Activated T-cell treated with anti-CD3 and anti-CD28 coated beads, Interleukin-2, amount 50 U/mL, for 24 hours (primary cell): ENCODE data around the gene DPYSL4.

ENCODE experiments used
- DNase-seq: peaks from one replicate; pipeline ENCODE4 v3.0.0-alpha.2; 2020
- H3K27ac Mint-ChIP-seq: 2 replicates; pipeline ENCODE4 v1.8.0; 2020; ENCODE audit warnings: mild to moderate bottlenecking, mixed read lengths
- H3K27me3 Mint-ChIP-seq: 2 replicates; pipeline ENCODE4 v1.8.0; 2020; ENCODE audit warnings: mixed read lengths
- H3K36me3 Mint-ChIP-seq: 2 replicates; pipeline ENCODE4 v1.8.0; 2020; ENCODE audit warnings: low read depth, mixed read lengths
- H3K4me1 Mint-ChIP-seq: 2 replicates; pipeline ENCODE4 v1.8.0; 2020; ENCODE audit warnings: low read depth, mixed read lengths
- H3K4me3 Mint-ChIP-seq: 2 replicates; pipeline ENCODE4 v1.8.0; 2020; ENCODE audit warnings: mild to moderate bottlenecking, moderate library complexity, mixed read lengths
- H3K9me3 Mint-ChIP-seq: 2 replicates; pipeline ENCODE4 v1.8.0; 2020; ENCODE audit warnings: mixed read lengths

DPYSL4 gene

GRCh38 chr10:132223611-132224342 is 37.0 kb downstream of the DPYSL4 start:
- H3K4me3 Mint-ChIP-seq, result no peak overlapping the region
- peaks cover 10% of the 10 kb centered on the region for H3K36me3 Mint-ChIP-seq
- H3K9me3 Mint-ChIP-seq, result peaks cover under 1% of the 10 kb centered on the region
- no peak overlapping the region for H3K27ac Mint-ChIP-seq
- no peaks in the 10 kb centered on the region for H3K27me3 Mint-ChIP-seq
- DNase-seq, result no peak
- no peaks in the 10 kb centered on the region for H3K4me1 Mint-ChIP-seq

GRCh38 chr10:132224343-132225072 is 37.8 kb downstream of the DPYSL4 start:
- H3K9me3 Mint-ChIP-seq, result no peaks in the 10 kb centered on the region
- no peak overlapping the region for H3K27ac Mint-ChIP-seq
- H3K4me3 Mint-ChIP-seq, result no peak overlapping the region
- H3K36me3 Mint-ChIP-seq, result peaks cover 6% of the 10 kb centered on the region
- no peaks in the 10 kb centered on the region for H3K27me3 Mint-ChIP-seq
- peaks cover 2% of the 10 kb centered on the region for H3K4me1 Mint-ChIP-seq
- no peak for DNase-seq

GRCh38 chr10:132225073-132225848 is 38.5 kb downstream of the DPYSL4 start:
- Mint-ChIP-seq H3K9me3 (no peaks in the 10 kb centered on the region), H3K27me3 (no peaks in the 10 kb centered on the region), H3K4me1 (peaks cover 8% of the 10 kb centered on the region), H3K27ac (no peak overlapping the region), H3K36me3 (peaks cover 6% of the 10 kb centered on the region), H3K4me3 (no peak overlapping the region)
- no peak for DNase-seq

GRCh38 chr10:132225849-132226205 is 39.1 kb downstream of the DPYSL4 start:
- H3K4me3 Mint-ChIP-seq, result no peak overlapping the region
- DNase-seq, result no peak
- no peak overlapping the region for H3K27ac Mint-ChIP-seq
- H3K27me3 Mint-ChIP-seq, result no peaks in the 10 kb centered on the region
- H3K9me3 Mint-ChIP-seq, result no peaks in the 10 kb centered on the region
- H3K4me1 Mint-ChIP-seq, result peaks cover 10% of the 10 kb centered on the region
- H3K36me3 Mint-ChIP-seq, result peaks cover 2% of the 10 kb centered on the region

DNA sequence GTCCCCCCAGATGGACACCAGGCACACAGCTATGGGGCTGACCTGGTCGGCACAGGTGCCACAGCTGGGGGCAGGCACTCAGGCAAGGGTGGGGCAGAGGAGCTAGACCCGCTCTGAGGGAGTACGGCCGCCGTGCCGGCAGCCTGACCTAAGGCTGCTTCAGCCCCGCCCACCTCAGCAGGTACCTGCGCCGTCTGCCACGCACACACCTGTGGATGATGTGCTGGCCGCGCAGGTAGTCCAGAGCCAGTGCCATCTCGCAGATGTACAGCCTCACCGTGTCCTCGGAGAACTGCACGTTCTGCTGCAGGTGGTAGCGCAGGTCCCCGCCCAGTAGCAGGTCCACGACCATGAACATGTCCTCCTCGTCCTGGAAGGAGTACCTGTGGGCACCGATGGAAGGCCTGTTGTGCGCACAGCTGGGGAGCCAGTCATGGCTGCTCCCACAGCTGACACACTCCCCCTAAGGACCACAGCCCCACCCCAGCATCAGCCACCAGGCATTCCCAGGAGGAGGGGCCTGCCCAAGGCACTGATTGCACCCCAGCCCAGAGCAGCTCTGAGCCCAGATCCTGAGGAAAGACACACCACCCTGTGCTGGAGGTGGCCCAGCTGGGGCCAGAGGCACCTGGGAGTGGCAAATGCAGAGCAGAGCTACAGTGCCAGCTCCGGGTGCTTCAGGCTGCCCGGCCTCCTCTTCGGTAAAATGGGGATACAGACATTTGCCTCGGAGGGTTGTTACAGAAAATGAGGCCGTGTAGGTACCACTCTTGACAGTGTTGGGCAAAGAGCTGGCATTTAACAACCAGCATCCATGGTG is 40.0 kb downstream of the DPYSL4 start:
- no peak for DNase-seq
- Mint-ChIP-seq H3K9me3 (no peaks in the 10 kb centered on the region), H3K27me3 (no peaks in the 10 kb centered on the region), H3K4me1 (peaks cover 12% of the 10 kb centered on the region), H3K36me3 (peaks cover 1% of the 10 kb centered on the region), H3K27ac (no peak overlapping the region), H3K4me3 (no peak overlapping the region)

DNA sequence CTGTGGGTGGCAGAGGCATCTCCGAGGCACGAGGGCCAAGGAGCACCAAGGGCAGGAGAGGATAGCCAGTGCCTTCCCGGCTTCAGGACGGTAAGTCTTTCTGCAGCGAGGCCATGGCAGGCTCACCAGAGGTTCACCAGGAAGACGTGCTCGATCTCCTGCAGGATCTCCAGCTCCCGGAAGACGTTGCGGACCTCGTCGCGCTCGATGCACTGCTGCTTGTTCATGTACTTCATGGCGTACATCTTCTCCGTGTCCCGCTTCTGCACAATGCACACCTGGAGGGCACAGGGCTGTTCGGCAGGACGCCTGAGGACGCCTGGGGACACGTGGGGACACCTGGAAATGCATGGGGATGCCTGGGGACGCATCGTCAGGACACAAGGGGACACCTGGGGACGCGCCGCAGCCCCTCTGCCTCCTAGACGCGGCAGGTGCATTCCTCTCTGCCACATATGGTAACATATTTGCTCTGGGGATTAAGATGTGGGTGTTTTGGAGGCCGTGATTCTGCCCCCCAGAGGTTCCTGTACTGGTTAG is 41.2 kb downstream of the DPYSL4 start:
- Mint-ChIP-seq H3K4me1 (peaks cover 22% of the 10 kb centered on the region), H3K27me3 (no peaks in the 10 kb centered on the region), H3K27ac (no peak overlapping the region), H3K4me3 (no peak overlapping the region), H3K36me3 (no peaks in the 10 kb centered on the region), H3K9me3 (no peaks in the 10 kb centered on the region)
- no peak for DNase-seq

GRCh38 chr10:132228616-132229015 is 41.9 kb downstream of the DPYSL4 start:
- peaks cover 22% of the 10 kb centered on the region for H3K4me1 Mint-ChIP-seq
- H3K4me3 Mint-ChIP-seq, result no peak overlapping the region
- H3K27ac Mint-ChIP-seq, result no peak overlapping the region
- no peak for DNase-seq
- H3K27me3 Mint-ChIP-seq, result no peaks in the 10 kb centered on the region
- H3K36me3 Mint-ChIP-seq, result no peaks in the 10 kb centered on the region
- no peaks in the 10 kb centered on the region for H3K9me3 Mint-ChIP-seq

DNA sequence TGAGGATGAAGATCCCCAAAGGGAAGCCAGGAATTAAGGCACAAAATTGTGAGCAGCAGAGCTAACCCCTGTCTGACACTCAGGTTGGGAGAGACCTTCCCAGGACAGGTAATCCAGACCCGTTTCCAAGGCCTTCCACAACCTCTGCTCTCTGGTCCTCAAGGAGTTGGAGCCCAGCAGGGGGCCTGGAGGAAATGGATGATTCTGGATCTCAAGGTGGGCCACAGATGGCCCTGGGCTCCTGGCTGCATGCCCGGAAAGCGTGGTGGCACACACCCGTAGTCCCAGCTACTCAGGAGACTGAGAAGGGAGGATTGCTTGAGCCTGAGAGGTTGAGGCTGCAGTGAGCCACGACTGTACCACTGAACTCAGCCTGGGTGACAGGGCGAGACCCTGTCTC is 42.3 kb downstream of the DPYSL4 start:
- no peak overlapping the region for H3K4me3 Mint-ChIP-seq

DNA sequence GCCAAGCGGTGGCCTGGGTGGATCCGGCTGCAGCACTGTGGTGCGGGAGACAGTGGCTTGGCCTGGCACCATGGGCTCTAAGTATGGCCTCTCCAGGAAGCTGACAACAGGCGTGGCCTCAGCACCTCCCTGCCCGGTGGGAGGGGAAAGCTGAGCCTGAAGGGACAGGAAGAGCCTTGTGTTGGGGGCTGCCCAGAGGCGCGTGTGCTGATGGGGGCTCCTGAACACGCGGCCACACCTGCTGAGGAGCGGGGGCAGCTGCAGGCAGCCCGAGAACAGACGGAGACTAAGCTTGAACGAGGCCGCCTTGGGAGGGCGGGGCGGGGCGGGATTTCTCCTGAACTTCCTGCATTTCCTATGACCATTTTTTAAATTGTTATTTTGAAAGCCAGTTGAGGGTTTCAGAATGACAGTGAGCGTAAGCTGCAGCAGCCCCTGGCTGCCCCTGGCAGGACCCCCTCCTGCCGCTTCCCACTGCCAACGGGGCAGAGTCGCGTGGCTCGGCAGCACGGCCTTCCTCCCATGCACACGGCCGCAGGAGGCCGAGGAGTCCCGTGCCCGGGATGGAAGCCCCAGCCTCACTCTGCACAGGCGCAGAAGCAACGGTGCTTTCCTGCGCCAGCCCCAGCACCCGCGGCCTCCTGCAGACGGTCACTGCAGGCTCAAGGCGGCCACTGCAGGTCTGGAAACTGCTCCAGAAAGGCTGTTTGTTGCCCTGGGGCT is 43.2 kb downstream of the DPYSL4 start:
- peak; percentile 55 for DNase-seq
- no peaks in the 10 kb centered on the region for H3K27me3 Mint-ChIP-seq
- H3K9me3 Mint-ChIP-seq, result no peaks in the 10 kb centered on the region
- H3K4me3 Mint-ChIP-seq, result peak overlapping the region; percentile 51
- peaks cover 22% of the 10 kb centered on the region for H3K4me1 Mint-ChIP-seq
- H3K36me3 Mint-ChIP-seq, result no peaks in the 10 kb centered on the region
- H3K27ac Mint-ChIP-seq, result peak overlapping the region; percentile 87

More for the DNA sequence above, 42.3 kb downstream of the DPYSL4 start:
- H3K27ac Mint-ChIP-seq, result peak overlapping the region; percentile 87
- H3K36me3 Mint-ChIP-seq, result no peaks in the 10 kb centered on the region
- H3K9me3 Mint-ChIP-seq, result no peaks in the 10 kb centered on the region
- H3K4me1 Mint-ChIP-seq, result peaks cover 22% of the 10 kb centered on the region
- DNase-seq, result no peak
- H3K27me3 Mint-ChIP-seq, result no peaks in the 10 kb centered on the region

DNA sequence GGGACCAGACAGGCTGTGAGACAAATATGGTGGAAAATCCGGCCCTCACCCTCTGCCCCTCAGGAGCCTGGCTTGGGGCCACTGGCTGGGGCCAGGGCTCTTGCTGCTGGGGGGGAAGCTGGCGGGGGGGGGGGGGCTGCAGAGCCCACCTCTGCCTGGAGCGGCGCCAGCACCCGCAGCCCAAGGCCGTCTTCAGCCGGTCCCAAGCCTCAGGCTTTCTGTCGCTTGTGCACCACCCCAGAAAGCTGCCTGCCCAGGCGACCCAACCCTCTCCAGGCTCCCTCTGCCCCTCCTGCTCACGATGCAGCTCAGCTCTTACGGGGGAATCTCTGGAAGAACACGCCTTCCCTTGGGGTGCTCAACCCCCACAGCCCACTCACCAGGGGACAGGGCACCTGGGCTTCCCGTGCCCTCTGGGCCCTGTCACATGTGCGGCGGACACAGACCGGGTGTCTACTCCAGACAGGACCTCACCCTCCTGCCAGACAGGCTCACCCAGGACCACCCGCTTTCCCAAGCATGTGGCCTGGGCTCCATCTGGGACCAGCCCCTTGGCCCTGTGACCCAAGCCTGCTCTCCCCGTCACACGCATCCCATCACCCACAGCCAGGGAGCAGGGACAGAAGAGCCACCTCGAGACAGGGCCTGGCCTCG is 43.9 kb downstream of the DPYSL4 start:
- Mint-ChIP-seq H3K27me3 (no peaks in the 10 kb centered on the region), H3K27ac (peak overlapping the region; percentile 40), H3K9me3 (no peaks in the 10 kb centered on the region), H3K4me3 (no peak overlapping the region), H3K36me3 (no peaks in the 10 kb centered on the region), H3K4me1 (peaks cover 22% of the 10 kb centered on the region)
- no peak for DNase-seq

DNA sequence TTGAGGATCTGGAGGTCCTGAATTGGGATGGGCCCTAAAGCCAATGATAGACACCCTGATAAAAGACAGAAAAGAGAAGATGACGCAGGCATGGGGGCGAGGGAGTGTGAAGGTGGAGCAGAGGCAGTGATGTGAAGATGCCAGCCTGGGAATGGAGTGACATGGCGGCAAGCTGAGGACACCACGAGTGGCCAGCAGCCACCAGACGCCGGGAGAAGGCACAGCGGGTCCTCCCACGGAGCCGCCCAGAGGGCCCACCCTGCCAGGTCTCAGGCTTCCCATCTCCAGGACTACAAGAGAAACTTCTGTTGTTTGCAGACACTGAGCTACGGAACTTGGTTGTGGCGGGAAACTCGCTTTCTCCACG is 44.9 kb downstream of the DPYSL4 start:
- Mint-ChIP-seq H3K36me3 (no peaks in the 10 kb centered on the region), H3K4me1 (peaks cover 22% of the 10 kb centered on the region), H3K27ac (no peak overlapping the region), H3K9me3 (no peaks in the 10 kb centered on the region), H3K27me3 (no peaks in the 10 kb centered on the region), H3K4me3 (no peak overlapping the region)
- DNase-seq, result no peak

DNA sequence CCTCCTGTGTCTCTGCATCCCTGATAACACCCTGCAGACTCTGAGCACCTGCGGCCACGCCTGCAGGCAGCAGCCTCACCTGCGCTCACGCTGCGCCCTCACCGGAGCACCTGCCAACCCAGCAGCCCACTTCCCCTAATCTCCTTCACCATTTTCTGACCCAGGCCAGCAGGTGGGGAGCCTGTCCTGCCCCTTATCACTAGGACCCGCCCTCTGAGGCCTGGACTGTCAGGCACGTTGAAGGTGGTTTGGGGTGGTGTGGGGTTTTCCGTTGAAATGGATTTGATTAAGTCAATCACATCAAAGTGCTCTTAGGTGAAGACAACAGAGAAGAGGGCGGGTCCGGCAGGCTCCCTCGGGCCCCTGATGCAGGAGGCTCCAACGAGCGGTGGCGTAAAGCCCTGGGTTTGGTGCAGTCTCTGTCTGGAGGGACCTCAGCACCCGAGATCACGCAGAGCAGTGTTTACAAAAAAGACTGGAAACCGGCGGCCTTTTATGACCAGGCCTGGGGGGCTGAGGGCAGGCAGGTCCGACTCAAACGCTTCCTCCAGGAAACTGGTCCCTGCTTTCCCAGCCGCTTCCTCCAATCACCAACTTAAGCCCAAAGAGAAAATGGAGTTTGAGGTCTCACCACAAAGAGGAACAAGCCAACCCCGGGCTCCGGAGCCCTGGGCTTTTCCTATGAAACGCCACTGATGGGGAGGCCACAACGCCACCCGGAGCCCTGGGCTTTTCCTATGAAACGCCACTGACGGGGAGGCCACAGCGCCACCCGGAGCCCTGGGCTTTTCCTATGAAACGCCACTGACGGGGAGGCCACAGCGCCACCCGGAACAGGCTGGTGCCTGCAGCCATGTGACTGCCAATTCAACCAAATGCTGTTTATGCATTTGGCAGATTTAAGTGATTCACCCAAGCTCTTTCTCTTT is 45.5 kb downstream of the DPYSL4 start:
- no peaks in the 10 kb centered on the region for H3K9me3 Mint-ChIP-seq
- DNase-seq, result no peak
- H3K27ac Mint-ChIP-seq, result peak overlapping the region; percentile 19
- no peak overlapping the region for H3K4me3 Mint-ChIP-seq
- peaks cover 22% of the 10 kb centered on the region for H3K4me1 Mint-ChIP-seq
- no peaks in the 10 kb centered on the region for H3K36me3 Mint-ChIP-seq
- no peaks in the 10 kb centered on the region for H3K27me3 Mint-ChIP-seq
